Epithelial cell of esophagus (primary cell): ENCODE measurements around the gene LRIG1.
A peak's percentile ranks its signal among the peaks of the same experiment; 100 is the strongest.

Experiments
- DNase-seq: peaks from one replicate; pipeline ENCODE4 v3.0.0; 2010; ENCODE audit warnings: low read depth
- H3K4me3 ChIP-seq: 2 replicates; pipeline ENCODE4 v1.5.1; 2011; ENCODE audit warnings: mild to moderate bottlenecking, low read length, control low read depth
- CTCF ChIP-seq: IDR thresholded peaks from 2 replicates; pipeline ENCODE4 v1.5.1; 2011; ENCODE audit warnings: low read depth, mild to moderate bottlenecking, low read length, control low read depth, inconsistent platforms; ENCODE audit not compliant: insufficient read depth; ENCODE audit errors: missing control alignments

LRIG1 gene

GRCh38 chr3:66493458-66494099 is 7.2 kb downstream of the LRIG1 start:
- no peak for DNase-seq
- no peak for TF ChIP-seq CTCF
- no peak overlapping the region for H3K4me3 ChIP-seq

GRCh38 chr3:66492672-66493071 is 8.2 kb downstream of the LRIG1 start:
- H3K4me3 ChIP-seq: no peak overlapping the region
- peak; percentile 66 for DNase-seq
- no peak for TF ChIP-seq CTCF

GRCh38 chr3:66492071-66492470 is 8.8 kb downstream of the LRIG1 start:
- H3K4me3 ChIP-seq: no peak overlapping the region

GRCh38 chr3:66490984-66491383 is 9.8 kb downstream of the LRIG1 start:
- no peak overlapping the region for H3K4me3 ChIP-seq
- no peak for DNase-seq
- TF ChIP-seq CTCF: no peak

More at GRCh38 chr3:66492071-66492470, 8.8 kb downstream of the LRIG1 start:
- no peak for DNase-seq
- TF ChIP-seq CTCF: no peak

GRCh38 chr3:66490214-66490613 is 10.6 kb downstream of the LRIG1 start:
- no peak overlapping the region for H3K4me3 ChIP-seq
- peak; percentile 36 for DNase-seq
- no peak for TF ChIP-seq CTCF

- TF ChIP-seq CTCF: no peak
- H3K4me3 ChIP-seq: no peak overlapping the region
- no peak for DNase-seq
Observed at GRCh38 chr3:66489581-66489980, 11.2 kb downstream of the LRIG1 start.

GRCh38 chr3:66489115-66489514 is 11.7 kb downstream of the LRIG1 start:
- H3K4me3 ChIP-seq: no peak overlapping the region
- DNase-seq: no peak
- TF ChIP-seq CTCF: no peak
